NCI-H1105 treated with DMSO at 0.1 percent for 48 hours (cell line): ENCODE results near the gene ZNF282.

Source experiments
- DNase-seq: peaks from one replicate; lab custom pipeline; 2025; lab: John Stamatoyannopoulos, UW

Gene ZNF282

DNA sequence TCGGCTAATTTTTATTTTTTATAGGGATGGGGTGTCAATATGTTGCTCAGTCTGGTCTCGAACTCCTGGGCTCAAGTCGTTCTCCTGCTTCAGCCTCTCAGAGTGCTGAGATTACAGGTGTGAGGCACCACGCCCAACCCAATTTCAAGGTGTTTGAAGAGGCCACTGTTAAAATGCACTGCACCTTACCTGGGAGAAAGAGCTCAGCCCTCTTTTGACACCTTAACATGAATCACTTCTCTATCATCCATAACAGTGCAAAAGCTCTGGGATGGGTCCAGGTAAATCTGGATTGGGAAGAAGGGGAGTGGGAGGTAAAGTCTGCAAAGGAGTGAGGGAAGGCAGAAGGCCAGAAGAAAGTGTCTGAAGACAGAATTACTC lies 557 bp upstream of the ZNF282 start:
- peak; percentile 34 for DNase-seq

- DNase-seq, result no peak
Measured at GRCh38 chr7:149196151-149196704, 882 bp downstream of the ZNF282 start.

- no peak for DNase-seq
Measured at GRCh38 chr7:149196705-149197171, 1.4 kb downstream of the ZNF282 start.

DNA sequence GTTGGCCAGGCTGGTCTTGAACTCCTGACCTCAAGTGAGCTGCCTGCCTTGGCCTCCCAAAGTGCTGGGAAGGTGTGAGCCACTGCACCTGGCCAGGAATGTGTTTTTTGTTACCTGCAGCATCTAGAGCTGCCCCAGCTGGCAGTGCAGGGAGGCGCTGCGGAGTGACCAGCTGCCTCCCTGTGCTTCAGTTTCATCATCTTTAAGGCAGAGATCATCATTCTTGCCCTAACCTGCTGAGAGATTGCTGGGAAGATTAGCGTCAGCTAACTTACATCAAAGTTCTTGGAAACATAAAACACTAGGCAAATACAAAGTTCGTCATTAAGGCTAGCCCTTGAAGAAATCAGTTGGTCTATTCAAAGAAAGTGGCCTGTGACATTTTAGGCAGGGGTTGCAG lies 2.3 kb downstream of the ZNF282 start:
- DNase-seq, result no peak

DNA sequence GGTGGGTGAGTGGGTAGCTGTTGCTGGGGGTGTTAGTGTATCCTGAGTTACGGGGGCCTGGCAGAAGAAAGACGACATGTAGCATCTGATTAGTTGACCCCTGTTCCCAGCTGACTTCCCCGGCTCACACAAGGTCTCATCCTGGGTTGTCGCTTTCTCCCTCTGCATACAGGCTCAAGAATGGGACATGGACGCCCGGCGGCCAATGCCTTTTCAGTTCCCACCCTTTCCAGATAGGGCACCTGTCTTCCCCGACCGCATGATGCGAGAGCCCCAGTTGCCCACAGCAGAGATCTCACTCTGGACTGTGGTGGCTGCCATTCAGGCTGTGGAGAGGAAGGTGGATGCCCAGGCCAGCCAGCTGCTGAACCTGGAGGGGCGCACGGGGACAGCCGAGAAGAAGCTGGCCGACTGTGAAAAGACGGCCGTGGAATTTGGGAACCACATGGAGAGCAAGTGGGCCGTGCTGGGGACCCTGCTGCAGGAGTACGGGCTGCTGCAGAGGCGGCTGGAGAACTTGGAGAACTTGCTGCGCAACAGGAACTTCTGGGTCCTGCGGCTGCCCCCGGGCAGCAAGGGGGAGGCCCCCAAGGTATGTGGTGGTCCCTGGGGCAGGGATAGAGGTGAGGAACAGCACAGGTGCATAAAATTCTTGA lies 2.9 kb downstream of the ZNF282 start:
- no peak for DNase-seq

DNA sequence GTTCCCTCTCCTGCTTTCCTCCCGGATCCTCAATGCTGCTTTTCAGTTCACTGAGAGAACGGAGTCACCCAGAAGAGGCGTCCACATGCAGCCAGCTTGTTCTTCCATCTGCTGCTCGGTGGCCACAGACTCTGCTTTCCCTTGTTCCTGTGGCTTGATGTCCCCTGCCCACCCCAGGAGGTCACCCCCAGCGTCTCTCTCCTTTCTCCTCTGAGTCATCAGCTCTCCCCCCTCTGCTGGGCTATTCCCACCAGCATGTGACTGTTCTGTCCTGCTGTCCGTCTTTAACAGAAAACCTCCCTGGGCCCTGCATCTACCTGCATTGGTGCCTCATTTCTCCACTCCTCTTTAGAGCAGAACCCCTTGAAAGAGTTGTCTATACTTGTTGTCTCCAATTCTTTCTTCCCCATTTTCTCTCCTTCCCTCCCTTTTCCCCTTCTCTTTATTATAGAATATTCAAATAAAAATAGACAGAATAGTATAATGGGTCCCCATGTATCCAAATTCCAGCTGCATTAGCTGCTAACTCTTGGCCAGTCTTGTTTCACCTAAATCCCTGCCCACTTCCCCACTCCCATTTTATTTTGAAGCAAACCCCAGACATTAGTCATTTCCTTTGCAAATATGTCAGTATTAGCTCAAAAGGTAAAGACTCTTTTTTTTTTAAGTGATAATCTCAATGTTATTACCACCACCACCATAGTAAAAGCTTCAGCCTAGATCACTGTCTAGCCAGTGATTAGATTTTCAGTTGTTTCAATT lies 4.1 kb downstream of the ZNF282 start:
- DNase-seq, result no peak

DNA sequence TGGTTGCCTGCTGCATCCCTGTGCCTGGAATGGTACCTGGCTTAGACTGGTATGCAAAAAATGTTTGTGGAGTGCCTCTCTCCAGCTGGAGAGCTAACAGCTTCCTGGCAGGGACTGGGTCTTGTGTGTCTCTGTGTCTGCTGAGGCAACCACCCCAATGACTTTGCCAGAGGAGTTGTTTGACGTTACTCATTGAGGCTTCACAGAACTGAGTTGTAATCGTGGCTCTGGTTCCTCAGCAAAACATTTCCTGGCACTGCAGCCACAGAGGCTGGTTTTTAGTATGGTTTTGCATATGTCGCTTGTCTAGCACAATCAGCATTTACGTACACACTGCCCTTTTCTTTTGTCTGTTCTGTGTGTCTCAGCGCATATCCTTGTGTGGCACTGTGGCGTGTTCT lies 7.5 kb downstream of the ZNF282 start:
- DNase-seq, result no peak

DNA sequence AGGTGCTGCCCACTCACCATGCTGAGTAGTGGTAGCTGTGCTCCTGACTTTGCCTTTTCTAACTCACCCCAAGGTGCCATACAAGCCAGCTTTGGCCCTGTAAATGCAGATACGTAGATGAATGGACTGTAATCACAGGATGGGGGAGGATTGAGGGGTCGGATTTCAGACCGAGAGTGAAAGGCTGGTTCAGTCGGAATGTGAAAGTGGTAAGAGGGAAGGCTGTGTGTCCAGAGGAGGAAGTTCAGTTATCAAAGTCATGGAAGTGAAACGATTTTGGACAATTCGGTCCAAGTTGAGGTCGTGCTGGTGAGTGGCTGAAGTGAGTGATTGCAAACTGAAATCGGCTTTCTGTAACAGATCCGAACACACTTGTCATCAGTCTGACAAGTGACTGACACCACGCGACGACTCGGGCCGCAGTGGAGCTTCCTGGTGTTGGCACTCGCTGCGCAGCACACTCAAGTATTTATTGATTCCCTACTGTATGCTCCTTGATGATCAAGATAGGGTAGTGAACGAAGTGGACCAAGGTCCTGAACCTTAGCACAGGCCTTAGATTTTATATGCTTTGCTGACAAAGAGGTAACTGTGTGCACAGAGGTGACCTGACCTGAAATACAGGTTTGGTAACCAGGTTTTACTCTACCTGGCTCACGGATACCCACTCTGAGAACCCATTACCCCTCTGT lies 10.5 kb downstream of the ZNF282 start:
- DNase-seq, result no peak

DNA sequence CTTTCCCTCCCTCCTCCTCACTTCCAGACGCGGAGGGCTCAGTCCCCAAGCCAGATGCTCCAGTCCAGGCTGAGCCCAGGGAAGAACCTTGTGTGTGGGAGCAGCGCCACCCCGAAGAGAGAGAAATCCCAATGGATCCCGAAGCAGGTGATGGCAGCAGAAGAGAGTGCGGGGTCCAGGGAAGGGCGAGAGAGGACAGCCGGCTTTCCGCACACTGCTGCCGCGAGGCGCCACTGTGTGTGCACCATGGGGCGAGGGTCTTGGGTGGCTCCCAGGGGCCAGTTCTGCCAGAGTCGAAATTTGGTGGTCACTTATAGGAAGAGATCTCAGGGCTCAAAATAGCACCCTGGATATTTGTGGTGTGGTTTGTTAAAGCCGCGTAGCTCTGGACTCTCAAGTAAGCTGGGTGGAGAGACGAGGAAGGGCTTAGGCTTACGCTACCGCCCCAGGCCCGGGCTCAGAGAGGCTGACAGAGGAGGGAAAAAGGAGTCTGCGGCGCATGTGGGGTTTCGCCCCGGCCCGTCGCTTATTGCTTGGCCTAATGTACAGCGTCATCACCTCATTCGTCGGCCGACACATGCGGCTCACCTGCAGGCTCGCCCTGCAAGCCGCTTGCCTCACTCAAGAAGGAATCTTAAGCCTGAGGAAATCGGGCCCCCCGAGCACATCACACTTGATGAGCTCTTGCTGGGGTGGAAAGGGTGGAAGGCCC lies 12.1 kb downstream of the ZNF282 start:
- no peak for DNase-seq

DNA sequence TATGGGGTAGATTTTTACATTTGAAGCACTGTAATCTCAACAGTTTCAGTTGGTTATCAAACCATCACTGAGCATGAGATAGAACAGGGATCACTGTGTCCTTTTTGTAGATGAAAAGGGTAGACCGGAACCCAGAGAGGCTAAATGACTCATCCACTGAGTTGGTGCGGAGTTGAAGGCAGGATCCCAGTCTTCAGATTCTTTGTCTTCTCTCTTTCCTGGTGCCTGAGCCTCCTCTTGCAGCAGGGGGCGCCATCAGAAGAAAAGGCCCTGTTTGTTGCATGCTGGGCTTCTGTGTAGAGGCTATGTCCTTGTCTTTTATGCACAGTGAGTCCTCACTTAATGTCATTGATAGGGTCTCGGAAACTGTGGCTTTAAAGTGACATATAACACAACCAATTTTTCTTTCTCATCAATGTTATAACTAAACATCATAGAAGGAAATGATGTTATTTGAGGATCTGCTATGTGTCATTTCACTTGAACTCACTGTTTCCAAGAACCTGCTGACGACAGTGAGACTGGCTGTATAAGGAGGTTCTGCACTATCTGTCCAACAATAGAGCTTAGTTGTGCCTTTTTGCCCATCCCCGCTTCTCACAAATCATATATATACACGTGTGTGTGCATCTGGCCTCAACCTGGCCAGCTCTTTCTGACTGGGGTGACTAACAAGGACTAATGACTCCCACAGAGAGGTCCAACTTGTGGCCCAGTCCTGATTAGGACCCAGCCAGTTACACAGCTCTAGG lies 14.3 kb downstream of the ZNF282 start:
- no peak for DNase-seq

- DNase-seq, result no peak
Measured at GRCh38 chr7:149210551-149210950, 15.2 kb downstream of the ZNF282 start.

DNA sequence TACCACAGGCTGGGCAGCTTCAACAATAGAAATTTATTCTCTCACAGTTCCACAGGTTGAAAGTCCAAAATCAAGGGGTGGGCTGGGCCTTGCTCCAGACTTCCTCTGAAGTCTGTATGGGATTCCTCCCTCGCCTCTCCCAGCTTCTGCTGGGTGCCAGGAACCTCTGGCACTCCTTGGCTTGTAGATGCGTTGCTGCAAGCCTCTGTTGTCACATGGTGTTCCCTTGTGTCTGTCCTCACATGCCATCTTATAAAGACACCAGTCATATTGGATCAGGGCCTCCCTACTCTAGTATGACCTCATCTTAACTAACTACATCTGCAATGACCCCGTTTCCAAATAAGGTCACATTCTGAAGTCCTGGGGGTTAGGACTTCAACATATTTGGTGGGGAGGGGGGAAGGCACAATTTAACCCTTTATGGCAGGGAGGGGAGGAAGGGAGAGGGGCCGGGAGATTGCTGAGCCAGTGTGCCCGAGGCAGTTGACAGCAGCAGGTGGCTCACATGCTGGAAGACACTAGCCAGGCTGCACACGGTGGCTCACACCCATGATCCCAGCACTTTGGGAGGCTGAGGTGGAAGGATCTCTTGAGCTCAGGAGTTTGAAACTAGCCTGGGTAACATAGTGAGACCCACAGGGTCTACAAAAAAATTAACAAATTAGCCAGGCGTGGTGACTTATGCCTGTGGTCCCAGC lies 18.8 kb downstream of the ZNF282 start:
- DNase-seq, result no peak

DNA sequence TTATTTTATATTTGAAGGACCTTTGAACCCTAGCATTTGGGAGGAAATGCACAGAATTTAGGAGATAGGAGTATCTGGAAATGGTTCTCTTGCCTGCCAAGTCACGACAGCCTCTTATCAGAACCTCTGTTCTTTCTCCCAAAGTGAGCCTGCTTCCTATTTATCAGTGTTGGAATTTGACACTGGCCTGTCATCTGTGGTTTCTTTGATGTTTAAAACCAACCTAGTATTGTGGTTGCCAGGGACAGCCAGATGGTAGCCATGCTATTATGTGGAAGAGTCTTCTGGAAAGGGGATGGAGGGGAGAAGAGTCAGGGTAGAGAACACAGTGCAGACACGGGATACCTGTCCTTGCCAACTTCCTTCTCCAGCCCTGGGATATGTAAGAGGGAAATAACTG lies 21.1 kb downstream of the ZNF282 start:
- no peak for DNase-seq

GRCh38 chr7:149217570-149217969 lies 22.2 kb downstream of the ZNF282 start:
- no peak for DNase-seq

- no peak for DNase-seq
Measured at GRCh38 chr7:149218469-149219420, 23.4 kb downstream of the ZNF282 start.

- DNase-seq, result no peak
Measured at GRCh38 chr7:149220534-149220933, 25.2 kb downstream of the ZNF282 start.

DNA sequence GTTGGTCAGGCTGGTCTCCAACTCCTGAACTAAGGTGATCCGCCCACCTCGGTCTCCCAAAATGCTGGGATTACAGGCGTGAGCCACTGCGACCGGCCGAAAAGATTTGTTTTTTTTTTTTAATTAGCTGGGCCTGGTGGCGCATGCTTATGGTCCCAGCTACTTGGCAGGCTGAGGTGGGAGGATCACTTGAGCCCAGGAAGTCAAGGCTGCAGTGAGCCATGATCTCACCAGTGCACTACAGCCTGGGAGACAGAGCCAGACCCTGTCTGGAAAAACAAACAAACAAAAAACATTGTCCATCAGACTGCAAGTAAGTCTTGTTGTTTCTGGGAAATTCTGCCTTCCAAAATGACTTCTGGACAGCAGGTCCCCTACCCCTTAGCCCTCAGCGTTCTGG lies 27.8 kb downstream of the ZNF282 start:
- no peak for DNase-seq

DNA sequence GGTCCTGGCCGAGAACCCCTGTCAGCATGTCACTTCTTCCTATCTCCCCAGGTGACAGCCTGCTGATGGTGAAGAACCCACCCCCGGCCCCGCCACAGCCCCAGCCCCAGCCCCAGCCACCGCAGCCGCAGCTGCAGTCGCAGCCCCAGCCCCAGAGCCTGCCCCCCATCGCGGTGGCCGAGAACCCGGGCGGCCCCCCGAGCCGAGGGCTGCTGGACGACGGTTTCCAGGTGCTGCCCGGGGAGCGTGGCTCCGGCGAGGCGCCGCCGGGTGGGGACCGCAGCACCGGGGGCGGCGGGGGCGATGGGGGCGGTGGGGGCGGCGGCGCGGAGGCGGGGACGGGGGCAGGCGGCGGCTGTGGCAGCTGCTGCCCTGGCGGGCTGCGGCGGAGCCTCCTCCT lies 28.4 kb downstream of the ZNF282 start:
- no peak for DNase-seq

- DNase-seq, result no peak
Measured at GRCh38 chr7:149224352-149224751, 29.0 kb downstream of the ZNF282 start.

DNA sequence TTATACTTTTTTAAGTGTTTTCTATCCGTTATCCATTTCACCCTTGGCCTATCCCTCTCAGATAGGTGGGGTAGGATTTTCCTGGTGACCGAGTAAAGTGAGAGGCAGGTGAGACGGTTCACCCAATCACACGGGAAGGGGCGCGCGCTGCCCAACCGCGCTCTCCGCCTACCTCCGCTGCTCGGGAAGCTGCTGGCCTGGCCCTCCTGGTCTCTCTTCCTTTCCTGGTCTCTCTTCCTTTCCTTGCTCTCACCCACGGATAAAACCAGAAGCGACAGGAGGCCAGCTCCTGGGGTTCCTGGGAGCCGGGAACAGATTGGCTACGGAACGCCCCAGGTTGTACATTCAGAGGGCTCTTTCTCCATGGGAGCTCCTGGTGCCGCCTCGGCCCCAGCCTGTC lies 29.8 kb downstream of the ZNF282 start:
- no peak for DNase-seq
